CD4-positive, alpha-beta T cell (primary cell): ENCODE measurements around the gene NEU4. TPM values are rescaled to one million over a fixed set of nuclear protein-coding genes. Genes with fewer than 3 reads are reported as not detected.
"Not testable (repeated sequence)": the region's sequence is repeated elsewhere in the genome, so short reads cannot be mapped to it uniquely, and the experiment has no call there.

Source experiments
- ATAC-seq: fragments of 200-7000 bp; cut with Tn5 transposase; one replicate; pipeline ENCODE4 v1.10.0; 2022; ENCODE audit warnings: mild to moderate bottlenecking; ENCODE audit not compliant: poor library complexity
- CTCF ChIA-PET: fragments of 350-600 bp; sonication (Branson Sonifier 250); formaldehyde crosslinking; loops from one replicate; lab custom pipeline; 2021; ENCODE audit warnings: antibody characterized with exemption, inconsistent platforms; lab: Charles Lee
- POLR2A ChIA-PET: fragments of 350-600 bp; sonication (Branson Sonifier 250); formaldehyde crosslinking; loops from one replicate; lab custom pipeline; 2021; ENCODE audit warnings: antibody characterized with exemption, inconsistent platforms; lab: Charles Lee
- DNase-seq, 14 experiments: peaks; one replicate each; pipeline ENCODE4 v3.0.0-alpha.2; 2013 to 2020; ENCODE audit warnings: mixed read lengths in 2 of 14
- H3K27ac ChIP-seq, 2 donors: one replicate each; pipeline versions ENCODE4 v1.5.1 to v1.7.0; 2013; ENCODE audit warnings: low read length in 2 of 2, low read depth in 1 of 2, mild to moderate bottlenecking in 1 of 2
- H3K27me3 ChIP-seq, 2 experiments: 1 replicate in 1 of 2; 2 replicates in 1 of 2; pipeline versions ENCODE4 v1.6.1 to v1.7.0; 2013; ENCODE audit warnings: low read length in 2 of 2, control low read depth in 1 of 2, mild to moderate bottlenecking in 1 of 2, moderate library complexity in 1 of 2; ENCODE audit not compliant: insufficient read depth in 2 of 2, control insufficient read depth in 1 of 2
- H3K36me3 ChIP-seq: one replicate; pipeline ENCODE4 v1.6.1; 2013; ENCODE audit warnings: low read length, control low read depth; ENCODE audit not compliant: insufficient read depth
- H3K4me1 ChIP-seq: one replicate; pipeline ENCODE4 v1.6.1; 2013; ENCODE audit warnings: low read length, control low read depth; ENCODE audit not compliant: insufficient read depth
- H3K4me3 ChIP-seq: one replicate; pipeline ENCODE4 v1.5.1; 2013; ENCODE audit warnings: mild to moderate bottlenecking, low read length, moderate library complexity
- H3K9me3 ChIP-seq, 2 experiments: 1 replicate in 1 of 2; 2 replicates in 1 of 2; pipeline versions ENCODE4 v1.6.1 to v1.7.0; 2013; ENCODE audit warnings: low read length in 2 of 2, mild to moderate bottlenecking in 2 of 2, control low read depth in 1 of 2, moderate library complexity in 1 of 2; ENCODE audit not compliant: control insufficient read depth in 1 of 2, insufficient read depth in 1 of 2
- H3K27ac Mint-ChIP-seq: one replicate; pipeline ENCODE4 v1.8.0; 2020; ENCODE audit warnings: mixed read lengths
- H3K27me3 Mint-ChIP-seq: one replicate; pipeline ENCODE4 v1.8.0; 2021; ENCODE audit warnings: mixed read lengths
- H3K36me3 Mint-ChIP-seq: one replicate; pipeline ENCODE4 v1.8.0; 2021; ENCODE audit warnings: low read depth, mixed read lengths
- H3K4me1 Mint-ChIP-seq: one replicate; pipeline ENCODE4 v1.8.0; 2021; ENCODE audit warnings: low read depth, mixed read lengths
- H3K4me3 Mint-ChIP-seq: one replicate; pipeline ENCODE4 v1.8.0; 2020; ENCODE audit warnings: mild to moderate bottlenecking, mixed read lengths
- H3K9me3 Mint-ChIP-seq: one replicate; pipeline ENCODE4 v1.8.0; 2020; ENCODE audit warnings: mixed read lengths
- intact Hi-C, 2 experiments: fragments of 100-400 bp; cut with DNase I in 1 of 2; cut with micrococcal nuclease in 1 of 2; formaldehyde crosslinking; loops; one replicate each; pipeline versions ENCODE4 v1.15.1 to v1.9.0; 2023 to 2025; cut with DNase I, micrococcal nuclease
- total RNA-seq, 174 experiments: library from RNA in 2 of 174; stranded (reverse) in 2 of 174; gene quantifications; one replicate each; pipeline ENCODE4 v1.2.3 and lab custom pipeline; 2021 to 2026
- TF ChIP-seq, protein P1 (sequence below): fragments of 200-600 bp; IDR thresholded peaks from one replicate; pipeline ENCODE4 v1.8.0; 2022; ENCODE audit warnings: antibody characterized with exemption, mild to moderate bottlenecking

The NEU4 gene
- total RNA-seq, 2 experiments from 2014 or later = 4.3 to 6.8 TPM

GRCh38 chr2:241820625-241821384 is 11.8 kb downstream of the NEU4 start:
- CTCF ChIA-PET = no interaction called here
- Histone ChIP-seq H3K4me1 (peaks cover 25% of the 10 kb centered on the region), H3K27me3 (peaks cover 0 to 3% of the 10 kb centered on the region in 2 experiments), H3K36me3 (no peaks in the 10 kb centered on the region), H3K27ac (no peak overlapping the region), H3K9me3 (peaks cover 0 to 3% of the 10 kb centered on the region in 2 experiments), H3K4me3 (no peak overlapping the region)
- H3K4me1 Mint-ChIP-seq = peaks cover 5% of the 10 kb centered on the region
- no peak overlapping the region for H3K27ac Mint-ChIP-seq
- no peaks in the 10 kb centered on the region for H3K36me3 Mint-ChIP-seq
- no peaks in the 10 kb centered on the region for H3K9me3 Mint-ChIP-seq
- H3K4me3 Mint-ChIP-seq = no peak overlapping the region
- ATAC-seq (no peak), DNase-seq (no peak)
- TF ChIP-seq, protein P1, sequence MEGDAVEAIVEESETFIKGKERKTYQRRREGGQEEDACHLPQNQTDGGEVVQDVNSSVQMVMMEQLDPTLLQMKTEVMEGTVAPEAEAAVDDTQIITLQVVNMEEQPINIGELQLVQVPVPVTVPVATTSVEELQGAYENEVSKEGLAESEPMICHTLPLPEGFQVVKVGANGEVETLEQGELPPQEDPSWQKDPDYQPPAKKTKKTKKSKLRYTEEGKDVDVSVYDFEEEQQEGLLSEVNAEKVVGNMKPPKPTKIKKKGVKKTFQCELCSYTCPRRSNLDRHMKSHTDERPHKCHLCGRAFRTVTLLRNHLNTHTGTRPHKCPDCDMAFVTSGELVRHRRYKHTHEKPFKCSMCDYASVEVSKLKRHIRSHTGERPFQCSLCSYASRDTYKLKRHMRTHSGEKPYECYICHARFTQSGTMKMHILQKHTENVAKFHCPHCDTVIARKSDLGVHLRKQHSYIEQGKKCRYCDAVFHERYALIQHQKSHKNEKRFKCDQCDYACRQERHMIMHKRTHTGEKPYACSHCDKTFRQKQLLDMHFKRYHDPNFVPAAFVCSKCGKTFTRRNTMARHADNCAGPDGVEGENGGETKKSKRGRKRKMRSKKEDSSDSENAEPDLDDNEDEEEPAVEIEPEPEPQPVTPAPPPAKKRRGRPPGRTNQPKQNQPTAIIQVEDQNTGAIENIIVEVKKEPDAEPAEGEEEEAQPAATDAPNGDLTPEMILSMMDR = no peak
- POLR2A ChIA-PET = no interaction called here
- intact Hi-C loops = no loop called here
- H3K27me3 Mint-ChIP-seq = peaks cover 9% of the 10 kb centered on the region

GRCh38 chr2:241821460-241822263 is 12.7 kb downstream of the NEU4 start:
- TF ChIP-seq, protein P1 = no peak
- CTCF ChIA-PET = no interaction called here
- Histone ChIP-seq H3K27me3 (peaks cover 0 to 3% of the 10 kb centered on the region in 2 experiments), H3K36me3 (no peaks in the 10 kb centered on the region), H3K27ac (no peak overlapping the region), H3K9me3 (peaks cover under 1 to 9% of the 10 kb centered on the region in 2 experiments), H3K4me3 (no peak overlapping the region), H3K4me1 (peaks cover 23% of the 10 kb centered on the region)
- peaks cover 9% of the 10 kb centered on the region for H3K27me3 Mint-ChIP-seq
- intact Hi-C loops = no loop called here
- POLR2A ChIA-PET = no interaction called here
- H3K4me3 Mint-ChIP-seq = no peak overlapping the region
- H3K36me3 Mint-ChIP-seq = no peaks in the 10 kb centered on the region
- ATAC-seq (no peak), DNase-seq (no peak)
- no peaks in the 10 kb centered on the region for H3K9me3 Mint-ChIP-seq
- H3K4me1 Mint-ChIP-seq = peaks cover 5% of the 10 kb centered on the region
- H3K27ac Mint-ChIP-seq = no peak overlapping the region

DNA sequence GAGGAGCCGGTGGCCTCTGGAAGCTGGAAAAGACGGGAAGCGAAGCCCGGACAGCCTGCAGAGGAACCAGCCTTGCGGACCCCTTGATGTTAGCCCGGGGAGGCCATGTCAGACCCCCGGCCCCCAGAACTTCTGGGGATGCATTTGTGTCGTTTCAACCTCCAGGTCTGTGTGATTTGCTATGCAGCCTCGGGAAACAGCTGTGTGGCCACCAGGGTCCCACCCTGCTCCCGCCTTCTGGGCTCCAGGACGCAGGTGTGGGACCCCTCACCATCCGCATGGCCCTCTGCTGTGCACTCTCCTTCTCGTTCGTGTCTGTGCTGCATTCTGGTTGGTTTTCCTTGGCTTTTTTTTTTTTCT is 13.3 kb downstream of the NEU4 start:
- Mint-ChIP-seq H3K36me3 (no peaks in the 10 kb centered on the region), H3K9me3 (peaks cover 2% of the 10 kb centered on the region), H3K27me3 (peaks cover 9% of the 10 kb centered on the region), H3K27ac (no peak overlapping the region), H3K4me1 (peaks cover 5% of the 10 kb centered on the region), H3K4me3 (no peak overlapping the region)
- ATAC-seq = no peak
- peaks cover 17% of the 10 kb centered on the region for H3K4me1 ChIP-seq
- intact Hi-C loops = no loop called here
- no peaks in the 10 kb centered on the region for H3K36me3 ChIP-seq
- no peak overlapping the region for H3K4me3 ChIP-seq
- H3K27ac ChIP-seq = no peak overlapping the region
- POLR2A ChIA-PET = no interaction called here
- H3K27me3 ChIP-seq = peaks cover 0 to 3% of the 10 kb centered on the region in 2 experiments
- H3K9me3 ChIP-seq = peaks cover 7 to 9% of the 10 kb centered on the region in 2 experiments
- DNase-seq = no peak
- CTCF ChIA-PET = no interaction called here
- TF ChIP-seq, protein P1 = no peak

GRCh38 chr2:241823531-241824437 is 14.8 kb downstream of the NEU4 start:
- H3K27me3 ChIP-seq, intact Hi-C loops, POLR2A ChIA-PET, H3K36me3 ChIP-seq, ATAC-seq, H3K4me3 Mint-ChIP-seq, H3K27me3 Mint-ChIP-seq, H3K36me3 Mint-ChIP-seq, H3K27ac ChIP-seq, H3K4me3 ChIP-seq, H3K9me3 Mint-ChIP-seq, H3K4me1 Mint-ChIP-seq: not testable (repeated sequence)
- Histone ChIP-seq H3K4me1 (peaks cover 12% of the 10 kb centered on the region), H3K9me3 (peaks cover 13% of the 10 kb centered on the region in 2 experiments)
- peak in 1 of 14 experiments; percentile 37 for DNase-seq
- CTCF ChIA-PET = interaction anchor here (1.1 kb wide), 1 partner anchor 11 kb away, joined by 4 read pairs; no protein-coding TSS in a partner anchor
- H3K27ac Mint-ChIP-seq = peak overlapping the region; percentile 1
